ENCODE measurements around the gene ZDHHC3. TPM values are rescaled to one million over a fixed set of nuclear protein-coding genes. Genes with fewer than 3 reads are reported as not detected.

Gene ZDHHC3
- total and polyA plus RNA-seq, 9 donors = 28.6 to 81.2 (median 46.2) TPM

- intact Hi-C loops (cut with DNase I) = no loop called here
- 45 to 52% (median 50%) methylated on average over 3 of the region's 3 CpGs for WGBS, 3 donors
- H3K36me3 ChIP-seq = no peaks in the 10 kb centered on the region
Measured at GRCh38 chr3:44923632-44924456, 52.1 kb downstream of the ZDHHC3 start.

GRCh38 chr3:44920081-44920480, 55.9 kb downstream of the ZDHHC3 start:
- no peak overlapping the region for H3K27ac ChIP-seq
- H3K4me3 ChIP-seq = no peak overlapping the region
- DNase-seq = no peak
- H3K36me3 ChIP-seq = no peaks in the 10 kb centered on the region
- no peaks in the 10 kb centered on the region for H3K9me3 ChIP-seq
- WGBS, 3 donors = 89 to 97% (median 95%) methylated on average over 3 of the region's 3 CpGs
- H3K27me3 ChIP-seq = no peaks in the 10 kb centered on the region
- intact Hi-C loops (cut with DNase I) = no loop called here
- TF ChIP-seq POLR2A (IDR thresholded peaks at IDR 0.05) (no peak), EP300 (IDR thresholded peaks at IDR 0.05) (no peak)
- TF ChIP-seq, protein P1, sequence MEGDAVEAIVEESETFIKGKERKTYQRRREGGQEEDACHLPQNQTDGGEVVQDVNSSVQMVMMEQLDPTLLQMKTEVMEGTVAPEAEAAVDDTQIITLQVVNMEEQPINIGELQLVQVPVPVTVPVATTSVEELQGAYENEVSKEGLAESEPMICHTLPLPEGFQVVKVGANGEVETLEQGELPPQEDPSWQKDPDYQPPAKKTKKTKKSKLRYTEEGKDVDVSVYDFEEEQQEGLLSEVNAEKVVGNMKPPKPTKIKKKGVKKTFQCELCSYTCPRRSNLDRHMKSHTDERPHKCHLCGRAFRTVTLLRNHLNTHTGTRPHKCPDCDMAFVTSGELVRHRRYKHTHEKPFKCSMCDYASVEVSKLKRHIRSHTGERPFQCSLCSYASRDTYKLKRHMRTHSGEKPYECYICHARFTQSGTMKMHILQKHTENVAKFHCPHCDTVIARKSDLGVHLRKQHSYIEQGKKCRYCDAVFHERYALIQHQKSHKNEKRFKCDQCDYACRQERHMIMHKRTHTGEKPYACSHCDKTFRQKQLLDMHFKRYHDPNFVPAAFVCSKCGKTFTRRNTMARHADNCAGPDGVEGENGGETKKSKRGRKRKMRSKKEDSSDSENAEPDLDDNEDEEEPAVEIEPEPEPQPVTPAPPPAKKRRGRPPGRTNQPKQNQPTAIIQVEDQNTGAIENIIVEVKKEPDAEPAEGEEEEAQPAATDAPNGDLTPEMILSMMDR (IDR thresholded peaks at IDR 0.05) = no peak
- H3K4me1 ChIP-seq (ENCODE audit: insufficient read depth) = peaks cover 3% of the 10 kb centered on the region

More at GRCh38 chr3:44923632-44924456, 52.1 kb downstream of the ZDHHC3 start:
- Histone ChIP-seq H3K27me3 (no peaks in the 10 kb centered on the region), H3K9me3 (no peaks in the 10 kb centered on the region), H3K4me1 (ENCODE audit: insufficient read depth) (peaks cover 3% of the 10 kb centered on the region), H3K27ac (no peak overlapping the region), H3K4me3 (no peak overlapping the region)
- no peak for DNase-seq
- TF ChIP-seq, protein P1 (IDR thresholded peaks at IDR 0.05) = no peak
- TF ChIP-seq POLR2A (IDR thresholded peaks at IDR 0.05) (no peak), EP300 (IDR thresholded peaks at IDR 0.05) (no peak)

DNA sequence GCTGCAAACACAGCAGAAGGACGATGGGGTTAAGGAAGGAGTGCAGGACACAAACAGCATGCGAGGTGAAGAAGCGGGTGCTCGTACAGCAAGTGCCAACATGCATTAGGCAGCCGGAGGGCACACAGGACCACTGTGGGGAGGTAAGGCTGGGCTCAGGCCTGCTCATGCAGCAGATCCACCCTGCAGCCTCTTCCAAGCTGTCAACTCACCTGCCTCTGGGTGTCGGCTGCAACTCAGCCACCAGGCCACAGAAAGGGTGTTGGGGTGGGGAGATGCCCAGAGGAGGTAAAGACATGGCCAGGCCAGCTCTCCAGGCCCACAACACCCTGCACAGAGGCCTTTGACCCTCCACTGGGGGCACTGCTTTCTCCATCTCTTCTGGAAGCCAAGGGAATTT, 57.4 kb downstream of the ZDHHC3 start:
- no peaks in the 10 kb centered on the region for H3K9me3 ChIP-seq
- no peak overlapping the region for H3K27ac ChIP-seq
- H3K36me3 ChIP-seq = no peaks in the 10 kb centered on the region
- intact Hi-C loops (cut with DNase I) = no loop called here
- TF ChIP-seq, protein P1 (IDR thresholded peaks at IDR 0.05) = no peak
- no peak for TF ChIP-seq POLR2A (IDR thresholded peaks at IDR 0.05)
- TF ChIP-seq EP300 (IDR thresholded peaks at IDR 0.05) = no peak
- no peaks in the 10 kb centered on the region for H3K4me1 ChIP-seq (ENCODE audit: insufficient read depth)
- H3K4me3 ChIP-seq = no peak overlapping the region
- H3K27me3 ChIP-seq = no peaks in the 10 kb centered on the region
- 84 to 90% (median 90%) methylated on average over 6 of the region's 6 CpGs for WGBS, 3 donors
- DNase-seq = no peak

- TF ChIP-seq EP300 (IDR thresholded peaks at IDR 0.05) = no peak
- TF ChIP-seq POLR2A (IDR thresholded peaks at IDR 0.05) = no peak
- TF ChIP-seq, protein P1 (IDR thresholded peaks at IDR 0.05) = no peak
- no peak overlapping the region for H3K4me3 ChIP-seq
- H3K9me3 ChIP-seq = no peaks in the 10 kb centered on the region
- no peaks in the 10 kb centered on the region for H3K27me3 ChIP-seq
- DNase-seq = no peak
- intact Hi-C loops (cut with DNase I) = no loop called here
- WGBS, 3 donors = 90 to 94% (median 92%) methylated on average over 12 of the region's 12 CpGs
- no peak overlapping the region for H3K27ac ChIP-seq
- H3K4me1 ChIP-seq (ENCODE audit: insufficient read depth) = no peaks in the 10 kb centered on the region
- H3K36me3 ChIP-seq = no peaks in the 10 kb centered on the region
Measured at GRCh38 chr3:44918087-44918486, 57.9 kb downstream of the ZDHHC3 start.
